Measurements from ENCODE around the gene PRSS27. TPM values are rescaled to one million over a fixed set of nuclear protein-coding genes. Genes with fewer than 3 reads are reported as not detected.

PRSS27 gene
- total RNA-seq, 1 donor from 2014 or later = 2.3 TPM

GRCh38 chr16:2738615-2739014 lies 18.6 kb upstream of the PRSS27 start:
- no peak overlapping the region for H2AFZ ChIP-seq (ENCODE audit: low read depth, low read length)
- DNase-seq (ENCODE audit: low read depth) = no peak
- FAIRE-seq = no peak
- H3K4me3 ChIP-seq (ENCODE audit: insufficient read depth, low read depth, low read length) = no peak overlapping the region
- Mint-ChIP-seq H3K4me3 (ENCODE audit: unreplicated experiment) (no peak overlapping the region), H3K4me1 (ENCODE audit: low read depth, unreplicated experiment) (no peaks in the 10 kb centered on the region), H3K9me3 (ENCODE audit: unreplicated experiment) (no peaks in the 10 kb centered on the region), H3K36me3 (ENCODE audit: low read depth, unreplicated experiment) (peaks cover 9% of the 10 kb centered on the region), H3K27me3 (ENCODE audit: low read depth, unreplicated experiment) (peaks cover 4% of the 10 kb centered on the region), H3K27ac (ENCODE audit: unreplicated experiment) (no peak overlapping the region)
- no peak overlapping the region for H3K4me2 ChIP-seq (ENCODE audit: low read length)
- TF ChIP-seq EZH2 (IDR thresholded peaks at IDR 0.05; ENCODE audit: insufficient read depth, low read length) = no peak
- TF ChIP-seq CTCF (IDR thresholded peaks at IDR 0.05; ENCODE audit: insufficient read depth, low read depth, low read length) = no peak
- H3K9ac ChIP-seq (ENCODE audit: low read length) = no peak overlapping the region
- H3K27ac ChIP-seq (ENCODE audit: low read depth, low read length) = no peak overlapping the region
- no peaks in the 10 kb centered on the region for H3K36me3 ChIP-seq (ENCODE audit: insufficient read depth, low read length)
- H3K4me1 ChIP-seq (ENCODE audit: insufficient read depth, low read length) = no peaks in the 10 kb centered on the region
- no peaks in the 10 kb centered on the region for H3K9me3 ChIP-seq (ENCODE audit: insufficient read depth, low read depth, low read length)
- H3K79me2 ChIP-seq (ENCODE audit: insufficient read depth, low read length) = no peaks in the 10 kb centered on the region
- H4K20me1 ChIP-seq (ENCODE audit: insufficient read depth, low read length) = no peaks in the 10 kb centered on the region
- no peaks in the 10 kb centered on the region for H3K27me3 ChIP-seq (ENCODE audit: insufficient read depth, low read length)

GRCh38 chr16:2737895-2738418 lies 17.9 kb upstream of the PRSS27 start:
- Histone ChIP-seq H4K20me1 (ENCODE audit: insufficient read depth, low read length) (no peaks in the 10 kb centered on the region), H3K79me2 (ENCODE audit: insufficient read depth, low read length) (no peaks in the 10 kb centered on the region), H3K36me3 (ENCODE audit: insufficient read depth, low read length) (no peaks in the 10 kb centered on the region), H3K27ac (ENCODE audit: low read depth, low read length) (no peak overlapping the region), H3K27me3 (ENCODE audit: insufficient read depth, low read length) (no peaks in the 10 kb centered on the region), H3K4me1 (ENCODE audit: insufficient read depth, low read length) (no peaks in the 10 kb centered on the region), H3K4me2 (ENCODE audit: low read length) (no peak overlapping the region), H3K9me3 (ENCODE audit: insufficient read depth, low read depth, low read length) (no peaks in the 10 kb centered on the region), H2AFZ (ENCODE audit: low read depth, low read length) (no peak overlapping the region), H3K4me3 (ENCODE audit: insufficient read depth, low read depth, low read length) (no peak overlapping the region), H3K9ac (ENCODE audit: low read length) (no peak overlapping the region)
- DNase-seq (ENCODE audit: low read depth) = no peak
- Mint-ChIP-seq H3K9me3 (ENCODE audit: unreplicated experiment) (no peaks in the 10 kb centered on the region), H3K4me1 (ENCODE audit: low read depth, unreplicated experiment) (no peaks in the 10 kb centered on the region), H3K27me3 (ENCODE audit: low read depth, unreplicated experiment) (peaks cover 2% of the 10 kb centered on the region), H3K4me3 (ENCODE audit: unreplicated experiment) (no peak overlapping the region), H3K36me3 (ENCODE audit: low read depth, unreplicated experiment) (peaks cover 5% of the 10 kb centered on the region), H3K27ac (ENCODE audit: unreplicated experiment) (no peak overlapping the region)
- TF ChIP-seq EZH2 (IDR thresholded peaks at IDR 0.05; ENCODE audit: insufficient read depth, low read length) (no peak), CTCF (IDR thresholded peaks at IDR 0.05; ENCODE audit: insufficient read depth, low read depth, low read length) (no peak)
- FAIRE-seq = no peak

GRCh38 chr16:2737238-2737605 lies 17.2 kb upstream of the PRSS27 start:
- no peak overlapping the region for H3K27ac ChIP-seq (ENCODE audit: low read depth, low read length)
- peaks cover 2% of the 10 kb centered on the region for H3K27me3 Mint-ChIP-seq (ENCODE audit: low read depth, unreplicated experiment)
- H3K9ac ChIP-seq (ENCODE audit: low read length) = no peak overlapping the region
- H3K79me2 ChIP-seq (ENCODE audit: insufficient read depth, low read length) = no peaks in the 10 kb centered on the region
- DNase-seq (ENCODE audit: low read depth) = no peak
- H3K4me2 ChIP-seq (ENCODE audit: low read length) = no peak overlapping the region
- no peak overlapping the region for H3K4me3 Mint-ChIP-seq (ENCODE audit: unreplicated experiment)
- H3K4me1 Mint-ChIP-seq (ENCODE audit: low read depth, unreplicated experiment) = no peaks in the 10 kb centered on the region
- no peak for FAIRE-seq
- H3K9me3 Mint-ChIP-seq (ENCODE audit: unreplicated experiment) = no peaks in the 10 kb centered on the region
- no peaks in the 10 kb centered on the region for H3K9me3 ChIP-seq (ENCODE audit: insufficient read depth, low read depth, low read length)
- no peaks in the 10 kb centered on the region for H3K36me3 ChIP-seq (ENCODE audit: insufficient read depth, low read length)
- H3K4me3 ChIP-seq (ENCODE audit: insufficient read depth, low read depth, low read length) = no peak overlapping the region
- H3K27me3 ChIP-seq (ENCODE audit: insufficient read depth, low read length) = no peaks in the 10 kb centered on the region
- no peak for TF ChIP-seq CTCF (IDR thresholded peaks at IDR 0.05; ENCODE audit: insufficient read depth, low read depth, low read length)
- no peak for TF ChIP-seq EZH2 (IDR thresholded peaks at IDR 0.05; ENCODE audit: insufficient read depth, low read length)
- peaks cover 5% of the 10 kb centered on the region for H3K36me3 Mint-ChIP-seq (ENCODE audit: low read depth, unreplicated experiment)
- H3K4me1 ChIP-seq (ENCODE audit: insufficient read depth, low read length) = no peaks in the 10 kb centered on the region
- H2AFZ ChIP-seq (ENCODE audit: low read depth, low read length) = no peak overlapping the region
- H4K20me1 ChIP-seq (ENCODE audit: insufficient read depth, low read length) = no peaks in the 10 kb centered on the region
- H3K27ac Mint-ChIP-seq (ENCODE audit: unreplicated experiment) = no peak overlapping the region

Measured in astrocyte (in vitro differentiated cells and primary cell).